Endodermal cell (in vitro differentiated cells): ENCODE results near the gene TMEM52B. TPM values are rescaled to one million over a fixed set of nuclear protein-coding genes. Genes with fewer than 3 reads are reported as not detected.
"Not testable (repeated sequence)": the region's sequence is repeated elsewhere in the genome, so short reads cannot be mapped to it uniquely, and the experiment has no call there.

Experiments
- DNase-seq: peaks from one replicate; pipeline ENCODE4 v3.0.0-alpha.2; 2017
- H3K27ac ChIP-seq: 2 replicates; pipeline ENCODE4 v1.5.1; 2013; ENCODE audit warnings: mild to moderate bottlenecking, low read depth, low read length, moderate library complexity
- H3K27me3 ChIP-seq: 2 replicates; pipeline ENCODE4 v1.6.1; 2013; ENCODE audit warnings: mild to moderate bottlenecking, low read length, moderate library complexity; ENCODE audit not compliant: insufficient read depth, control insufficient read depth, poor library complexity, severe bottlenecking
- H3K36me3 ChIP-seq: 2 replicates; pipeline ENCODE4 v1.7.0; 2013; ENCODE audit warnings: mild to moderate bottlenecking, low read length, moderate library complexity; ENCODE audit not compliant: control insufficient read depth, insufficient read depth
- H3K4me1 ChIP-seq: one replicate; pipeline ENCODE4 v1.7.0; 2013; ENCODE audit warnings: low read length; ENCODE audit not compliant: control insufficient read depth, insufficient read depth
- H3K4me3 ChIP-seq: 2 replicates; pipeline ENCODE4 v1.5.1; 2013; ENCODE audit warnings: mild to moderate bottlenecking, low read length, moderate library complexity
- H3K9ac ChIP-seq: 2 replicates; pipeline ENCODE4 v1.6.1; 2013; ENCODE audit warnings: mild to moderate bottlenecking, low read length, moderate library complexity; ENCODE audit not compliant: poor library complexity, severe bottlenecking; ENCODE audit errors: extremely low read depth
- H3K9me3 ChIP-seq: 2 replicates; pipeline ENCODE4 v1.6.1; 2013; ENCODE audit warnings: mild to moderate bottlenecking, low read length, moderate library complexity; ENCODE audit not compliant: control insufficient read depth
- H3K27ac Mint-ChIP-seq: 2 replicates; pipeline ENCODE4 v1.8.0; 2020; ENCODE audit warnings: mixed read lengths
- H3K27me3 Mint-ChIP-seq: 2 replicates; pipeline ENCODE4 v1.8.0; 2021; ENCODE audit warnings: mild to moderate bottlenecking, mixed read lengths; ENCODE audit not compliant: insufficient read depth
- H3K36me3 Mint-ChIP-seq: 2 replicates; pipeline ENCODE4 v1.8.0; 2020; ENCODE audit warnings: low read depth, mixed read lengths
- H3K4me1 Mint-ChIP-seq: 2 replicates; pipeline ENCODE4 v1.8.0; 2020; ENCODE audit warnings: mixed read lengths
- H3K4me3 Mint-ChIP-seq: 2 replicates; pipeline ENCODE4 v1.8.0; 2020; ENCODE audit warnings: mild to moderate bottlenecking, moderate library complexity, mixed read lengths
- H3K9me3 Mint-ChIP-seq: 2 replicates; pipeline ENCODE4 v1.8.0; 2020; ENCODE audit warnings: mild to moderate bottlenecking, mixed read lengths
- WGBS, 2 experiments: methylation state at CpG; one replicate each; pipeline versions ENCODE4 v1.1.5 to v1.1.7; 2013; ENCODE audit warnings: missing lambda C conversion rate in 2 of 2, mixed read lengths in 1 of 2; ENCODE audit not compliant: insufficient coverage in 1 of 2, insufficient read length in 1 of 2; 5-methylcytosine and 5-hydroxymethylcytosine counted together
- total RNA-seq, 2 donors: library from RNA; stranded (reverse); fragmentation: NEBNext Ultra II Directional in 1 of 2; extraction: Animal tissue kit (Norgen Biotek cat#: 25700) in 1 of 2; gene quantifications; 2 replicates in 1 of 2; 3 replicates in 1 of 2; pipeline ENCODE4 v1.2.1, GENCODE V29; 2021
- TF ChIP-seq, protein P1 (sequence below): fragments of 200-600 bp; sonication (generic); conservative IDR thresholded peaks from 2 replicates; pipeline ENCODE4 v1.5.0; 2021; ENCODE audit warnings: antibody characterized with exemption, mild to moderate bottlenecking

Gene TMEM52B
- total RNA-seq, 2 donors from 2014 or later, result not detected

DNA sequence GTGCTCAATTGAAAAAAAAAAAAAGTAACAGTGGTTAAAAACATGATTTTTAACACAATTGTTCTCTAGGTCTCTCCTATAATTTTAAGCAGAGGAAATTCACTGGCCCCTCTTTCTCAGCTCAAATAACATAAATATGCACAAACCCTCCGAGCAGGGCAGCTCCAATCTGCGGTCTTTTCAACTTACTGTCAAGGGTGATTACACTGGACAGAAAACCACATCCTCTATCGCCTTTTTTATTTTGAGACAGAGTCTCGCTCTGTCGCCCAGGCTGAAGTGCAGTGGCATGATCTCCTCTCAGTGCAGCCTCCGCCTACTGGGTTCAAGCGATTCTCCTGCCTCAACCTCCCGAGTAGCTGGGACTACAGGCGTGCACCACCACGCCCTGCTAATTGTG lies 17.4 kb downstream of the TMEM52B start:
- H3K9me3 Mint-ChIP-seq, result peaks cover 20% of the 10 kb centered on the region
- no peak overlapping the region for H3K27ac ChIP-seq
- no peak overlapping the region for H3K4me3 Mint-ChIP-seq

DNA sequence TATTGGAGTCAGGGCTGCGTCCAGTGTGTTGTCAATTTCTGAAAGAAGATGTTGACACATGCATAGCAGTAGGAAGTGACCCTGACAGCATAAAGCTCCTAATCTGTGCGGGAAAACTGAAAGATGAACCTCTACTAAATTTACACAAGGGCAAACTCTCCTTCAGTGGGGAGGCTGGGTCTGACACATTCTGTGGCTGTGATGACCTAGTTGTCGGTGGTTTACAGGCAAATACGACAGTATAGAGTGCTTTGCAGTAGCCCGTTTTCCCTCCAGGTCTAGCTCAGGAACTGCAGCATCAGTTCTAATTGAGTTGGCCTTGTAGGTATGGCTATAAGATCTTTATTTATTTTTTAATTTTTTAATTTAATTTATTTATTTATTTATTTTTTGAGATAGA lies 19.0 kb downstream of the TMEM52B start:
- H3K4me3 ChIP-seq, result no peak overlapping the region
- no peaks in the 10 kb centered on the region for H3K36me3 Mint-ChIP-seq

More for the DNA sequence above, 17.4 kb downstream of the TMEM52B start:
- no peaks in the 10 kb centered on the region for H3K27me3 Mint-ChIP-seq
- no peaks in the 10 kb centered on the region for H3K36me3 ChIP-seq
- peaks cover 6% of the 10 kb centered on the region for H3K4me1 Mint-ChIP-seq
- no peaks in the 10 kb centered on the region for H3K36me3 Mint-ChIP-seq
- no peak overlapping the region for H3K9ac ChIP-seq
- no peak overlapping the region for H3K4me3 ChIP-seq
- no peaks in the 10 kb centered on the region for H3K4me1 ChIP-seq
- no peaks in the 10 kb centered on the region for H3K9me3 ChIP-seq
- 92 to 100% methylated on average over 5 to 10 of the region's 10 CpGs for WGBS, 2 experiments
- DNase-seq, result no peak
- no peak overlapping the region for H3K27ac Mint-ChIP-seq
- TF ChIP-seq, protein P1, sequence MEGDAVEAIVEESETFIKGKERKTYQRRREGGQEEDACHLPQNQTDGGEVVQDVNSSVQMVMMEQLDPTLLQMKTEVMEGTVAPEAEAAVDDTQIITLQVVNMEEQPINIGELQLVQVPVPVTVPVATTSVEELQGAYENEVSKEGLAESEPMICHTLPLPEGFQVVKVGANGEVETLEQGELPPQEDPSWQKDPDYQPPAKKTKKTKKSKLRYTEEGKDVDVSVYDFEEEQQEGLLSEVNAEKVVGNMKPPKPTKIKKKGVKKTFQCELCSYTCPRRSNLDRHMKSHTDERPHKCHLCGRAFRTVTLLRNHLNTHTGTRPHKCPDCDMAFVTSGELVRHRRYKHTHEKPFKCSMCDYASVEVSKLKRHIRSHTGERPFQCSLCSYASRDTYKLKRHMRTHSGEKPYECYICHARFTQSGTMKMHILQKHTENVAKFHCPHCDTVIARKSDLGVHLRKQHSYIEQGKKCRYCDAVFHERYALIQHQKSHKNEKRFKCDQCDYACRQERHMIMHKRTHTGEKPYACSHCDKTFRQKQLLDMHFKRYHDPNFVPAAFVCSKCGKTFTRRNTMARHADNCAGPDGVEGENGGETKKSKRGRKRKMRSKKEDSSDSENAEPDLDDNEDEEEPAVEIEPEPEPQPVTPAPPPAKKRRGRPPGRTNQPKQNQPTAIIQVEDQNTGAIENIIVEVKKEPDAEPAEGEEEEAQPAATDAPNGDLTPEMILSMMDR, result no peak
- H3K27me3 ChIP-seq, result no peaks in the 10 kb centered on the region

DNA sequence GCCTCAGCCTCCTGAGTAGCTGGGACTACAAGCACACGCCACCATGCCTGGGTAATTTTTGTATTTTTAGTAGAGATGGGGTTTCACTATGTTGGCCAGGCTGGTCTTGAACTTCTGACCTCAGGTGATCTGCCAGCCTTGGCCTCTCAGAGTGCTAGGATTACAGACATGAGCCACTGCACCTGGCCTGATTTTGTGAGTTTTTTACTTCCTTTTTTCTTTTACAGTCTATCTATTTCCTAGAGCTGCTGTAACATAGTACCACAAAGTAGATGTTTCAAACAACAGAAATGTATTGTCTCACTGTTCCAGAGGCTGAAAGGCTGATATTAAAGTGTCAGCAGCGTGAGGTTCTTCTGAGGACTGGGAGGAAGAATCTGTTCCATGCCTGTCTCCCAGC lies 25.7 kb downstream of the TMEM52B start:
- not testable (repeated sequence) for H3K36me3 ChIP-seq, H3K27ac ChIP-seq, H3K36me3 Mint-ChIP-seq, H3K27me3 ChIP-seq, H3K4me3 ChIP-seq, H3K27me3 Mint-ChIP-seq, H3K4me1 ChIP-seq, H3K9ac ChIP-seq, H3K4me3 Mint-ChIP-seq, H3K27ac Mint-ChIP-seq
- peak; percentile 32 for DNase-seq
- H3K9me3 ChIP-seq, result peaks cover 13% of the 10 kb centered on the region
- H3K9me3 Mint-ChIP-seq, result peaks cover 13% of the 10 kb centered on the region
- WGBS, 2 experiments, result 89% methylated on average over 2 of the region's 2 CpGs; no CpG with 5 or more reads in 1 of the 2 experiments
- peaks cover 18% of the 10 kb centered on the region for H3K4me1 Mint-ChIP-seq

More for the DNA sequence above, 19.0 kb downstream of the TMEM52B start:
- Mint-ChIP-seq H3K27ac (no peak overlapping the region), H3K4me3 (no peak overlapping the region), H3K9me3 (peaks cover 14% of the 10 kb centered on the region), H3K4me1 (peaks cover 6% of the 10 kb centered on the region), H3K27me3 (no peaks in the 10 kb centered on the region)
- WGBS, 2 experiments, result 67 to 89% methylated on average over 2 to 5 of the region's 5 CpGs
- Histone ChIP-seq H3K27me3 (no peaks in the 10 kb centered on the region), H3K9ac (no peak overlapping the region), H3K9me3 (no peaks in the 10 kb centered on the region), H3K4me1 (no peaks in the 10 kb centered on the region), H3K27ac (no peak overlapping the region), H3K36me3 (no peaks in the 10 kb centered on the region)
- TF ChIP-seq, protein P1, result no peak
- no peak for DNase-seq

DNA sequence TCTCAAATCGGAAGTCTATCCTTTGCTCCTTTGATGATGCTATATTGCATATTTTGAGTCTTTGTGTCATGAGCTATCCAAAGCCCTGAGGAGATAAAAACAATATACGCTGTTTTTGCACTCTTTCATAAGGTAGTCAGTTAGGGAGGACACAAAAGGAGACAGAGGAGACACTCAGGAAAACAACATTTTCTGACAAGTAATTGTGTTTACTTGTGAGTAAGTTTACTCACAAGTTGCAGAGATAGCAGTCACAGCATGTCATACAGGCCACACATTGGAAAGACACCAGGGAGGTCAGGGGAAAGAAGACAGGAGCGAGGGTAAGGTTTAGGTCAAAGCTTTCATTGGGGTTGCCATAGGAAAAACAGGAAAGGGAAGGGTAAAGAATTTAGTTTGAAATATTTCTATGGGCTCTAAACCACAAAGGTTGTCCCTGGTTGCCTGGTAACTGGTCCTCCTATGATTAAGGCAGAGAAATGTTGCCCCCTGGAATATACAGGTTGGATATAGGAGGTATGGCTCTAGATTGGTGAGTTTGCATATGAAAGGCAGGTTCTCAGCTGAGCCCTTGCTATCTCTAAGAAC lies 26.5 kb downstream of the TMEM52B start:
- Mint-ChIP-seq H3K4me3 (no peak overlapping the region), H3K27ac (peak overlapping the region; percentile 15), H3K4me1 (peaks cover 18% of the 10 kb centered on the region), H3K27me3 (no peaks in the 10 kb centered on the region), H3K36me3 (no peaks in the 10 kb centered on the region), H3K9me3 (peaks cover 13% of the 10 kb centered on the region)
- peak; percentile 66 for DNase-seq
- Histone ChIP-seq H3K9me3 (peaks cover 13% of the 10 kb centered on the region), H3K27ac (no peak overlapping the region), H3K9ac (no peak overlapping the region), H3K36me3 (no peaks in the 10 kb centered on the region), H3K4me3 (no peak overlapping the region), H3K4me1 (no peaks in the 10 kb centered on the region), H3K27me3 (no peaks in the 10 kb centered on the region)
- TF ChIP-seq, protein P1, result no peak
- 82 to 100% methylated on average over 3 of the region's 3 CpGs for WGBS, 2 experiments
